GM10266 (cell line): Measurements from ENCODE around the gene EMSY.
A peak's percentile ranks its signal among the peaks of the same experiment; 100 is the strongest.

Experiments used
- DNase-seq: peaks from one replicate; pipeline ENCODE4 v3.0.0; 2012; ENCODE audit errors: extremely low spot score
- TF ChIP-seq, protein P1 (sequence below): IDR thresholded peaks from 2 replicates; pipeline ENCODE4 v1.5.1; 2012; ENCODE audit warnings: mild to moderate bottlenecking, low read depth; ENCODE audit not compliant: control insufficient read depth, insufficient read depth; ENCODE audit errors: missing control alignments

EMSY gene

DNA sequence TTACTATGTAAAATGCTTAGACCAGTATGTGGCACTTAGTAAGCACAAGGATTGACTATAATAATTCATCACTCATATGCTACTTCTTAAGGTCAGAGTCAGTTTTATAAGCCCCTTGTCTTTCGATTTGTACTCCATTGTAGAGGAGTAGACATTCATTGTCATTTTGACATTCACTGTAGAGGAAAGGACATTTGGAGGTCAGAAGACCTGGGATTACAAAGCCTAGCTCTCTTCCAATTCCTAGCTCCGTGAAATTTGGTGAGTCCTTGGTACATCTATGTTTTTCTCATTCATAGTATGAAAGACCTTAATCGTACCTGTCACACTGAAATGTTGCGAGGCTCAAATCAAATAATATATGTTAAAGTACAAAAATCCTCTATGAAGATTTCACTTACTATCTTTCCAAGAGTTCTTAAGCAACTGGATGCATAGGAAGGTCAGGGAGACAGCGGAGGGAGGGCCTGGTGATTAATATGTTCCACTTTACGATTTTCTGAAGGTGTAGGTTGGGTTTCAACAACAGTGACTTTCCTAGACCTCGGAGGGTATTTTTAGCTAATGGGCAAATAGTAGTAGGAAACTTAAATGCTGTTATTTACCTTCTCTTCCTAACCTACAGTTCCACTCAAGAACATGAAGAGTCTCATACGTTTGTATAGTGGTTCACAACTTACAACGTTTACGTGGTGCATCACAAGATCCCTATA, 1.4 kb upstream of the EMSY start:
- TF ChIP-seq, protein P1, sequence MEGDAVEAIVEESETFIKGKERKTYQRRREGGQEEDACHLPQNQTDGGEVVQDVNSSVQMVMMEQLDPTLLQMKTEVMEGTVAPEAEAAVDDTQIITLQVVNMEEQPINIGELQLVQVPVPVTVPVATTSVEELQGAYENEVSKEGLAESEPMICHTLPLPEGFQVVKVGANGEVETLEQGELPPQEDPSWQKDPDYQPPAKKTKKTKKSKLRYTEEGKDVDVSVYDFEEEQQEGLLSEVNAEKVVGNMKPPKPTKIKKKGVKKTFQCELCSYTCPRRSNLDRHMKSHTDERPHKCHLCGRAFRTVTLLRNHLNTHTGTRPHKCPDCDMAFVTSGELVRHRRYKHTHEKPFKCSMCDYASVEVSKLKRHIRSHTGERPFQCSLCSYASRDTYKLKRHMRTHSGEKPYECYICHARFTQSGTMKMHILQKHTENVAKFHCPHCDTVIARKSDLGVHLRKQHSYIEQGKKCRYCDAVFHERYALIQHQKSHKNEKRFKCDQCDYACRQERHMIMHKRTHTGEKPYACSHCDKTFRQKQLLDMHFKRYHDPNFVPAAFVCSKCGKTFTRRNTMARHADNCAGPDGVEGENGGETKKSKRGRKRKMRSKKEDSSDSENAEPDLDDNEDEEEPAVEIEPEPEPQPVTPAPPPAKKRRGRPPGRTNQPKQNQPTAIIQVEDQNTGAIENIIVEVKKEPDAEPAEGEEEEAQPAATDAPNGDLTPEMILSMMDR = no peak
- no peak for DNase-seq

DNA sequence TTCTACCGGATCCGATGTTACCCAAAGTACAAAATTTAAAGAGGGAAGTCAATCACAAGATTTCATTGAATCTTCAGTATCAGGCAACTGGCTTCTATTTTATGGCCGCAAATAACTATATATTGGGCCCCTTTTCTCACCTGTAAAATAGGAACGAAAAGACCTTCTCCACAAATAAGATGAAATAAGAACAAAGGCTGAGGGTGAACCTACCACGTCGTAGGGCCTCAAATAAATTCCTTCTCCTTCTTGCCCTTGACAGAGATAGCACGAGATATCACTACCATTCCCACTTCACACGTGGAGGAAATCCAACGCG, 794 bp upstream of the EMSY start:
- DNase-seq = no peak
- TF ChIP-seq, protein P1 = no peak

DNA sequence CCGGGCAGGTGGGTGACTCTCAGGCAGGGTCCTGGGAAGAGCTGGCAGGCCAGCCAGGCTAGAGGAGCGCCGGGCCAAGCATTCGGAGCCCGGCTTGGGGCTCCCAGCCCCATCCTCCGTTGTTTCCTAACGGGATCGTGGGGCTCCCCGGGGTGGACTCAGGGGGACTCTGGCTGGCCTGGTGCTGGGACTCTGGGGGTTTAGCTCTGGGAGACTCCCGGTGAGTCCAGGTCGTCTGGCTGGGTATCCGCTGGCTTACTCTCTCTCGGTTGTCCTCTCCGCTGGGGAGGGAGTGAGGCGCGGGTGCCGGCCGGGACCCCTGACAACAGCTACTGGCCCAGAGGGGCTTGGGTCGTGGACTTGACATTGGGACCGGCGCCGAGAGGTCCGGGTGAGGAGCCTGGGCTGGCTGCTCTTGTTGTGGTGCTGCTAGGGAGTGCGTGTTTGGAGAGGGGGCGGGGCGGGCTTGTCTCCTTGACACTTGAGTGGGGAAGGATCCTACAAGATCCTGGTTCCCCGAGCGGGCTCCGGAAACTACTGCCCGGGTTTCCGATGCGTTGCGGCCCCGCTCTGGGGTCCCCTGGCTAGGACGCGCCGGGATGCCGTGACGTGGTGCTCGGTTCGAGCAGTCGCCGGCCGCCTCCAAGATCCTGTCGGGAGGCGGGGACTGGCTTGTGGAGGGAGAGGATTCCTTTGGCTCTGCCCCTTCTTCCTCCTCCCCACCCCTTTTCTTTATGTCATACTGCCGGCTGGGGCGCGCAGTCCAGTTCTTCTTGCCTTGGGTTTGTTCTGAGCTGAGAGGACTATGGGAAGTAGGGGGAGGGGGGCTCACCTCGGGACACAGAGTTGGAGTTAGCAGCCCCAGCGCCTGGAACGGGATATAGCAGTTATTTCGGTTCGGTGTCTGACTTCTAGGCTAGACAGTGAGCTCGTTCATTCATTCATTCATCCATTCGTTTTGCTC, 585 bp downstream of the EMSY start:
- peak; percentile 48 for DNase-seq
- TF ChIP-seq, protein P1 = no peak

DNA sequence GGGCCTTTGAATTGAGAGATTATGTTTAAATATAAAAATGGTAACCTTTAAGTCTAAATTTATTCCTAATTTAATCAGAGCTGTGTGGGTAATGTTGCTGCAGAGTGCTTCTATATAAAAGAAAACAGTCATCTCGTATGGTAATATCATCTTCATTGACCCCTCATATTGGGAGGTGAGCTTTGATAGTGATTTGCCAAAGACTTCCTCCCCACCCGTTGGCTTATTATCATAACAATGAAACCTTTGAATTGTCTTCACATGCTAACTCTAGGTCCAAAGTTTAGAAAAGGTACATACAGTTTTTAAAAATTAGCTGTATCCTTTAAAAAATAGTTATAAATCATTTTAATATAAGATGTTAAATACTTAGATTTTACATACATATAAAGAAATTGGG, 3.7 kb downstream of the EMSY start:
- DNase-seq = no peak
- TF ChIP-seq, protein P1 = no peak

DNA sequence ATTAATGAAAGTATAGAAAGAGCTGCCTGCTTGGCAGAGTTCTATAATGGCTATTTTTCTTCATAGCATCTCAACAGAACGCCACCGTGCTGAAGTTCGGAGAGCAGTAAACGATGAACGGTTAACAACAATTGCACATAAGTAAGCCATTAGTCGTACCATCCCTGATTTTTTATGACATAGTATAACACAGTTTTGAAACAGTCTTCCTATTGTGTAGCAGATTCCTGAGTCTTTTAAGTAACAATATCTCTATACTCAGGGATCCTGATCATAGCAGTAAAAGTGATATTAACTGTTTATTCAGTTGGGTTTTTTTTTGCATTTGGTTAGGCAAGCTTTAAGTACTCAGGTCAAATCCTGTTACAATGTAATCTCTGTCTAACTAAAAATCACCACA, 8.4 kb downstream of the EMSY start:
- no peak for DNase-seq
- TF ChIP-seq, protein P1 = no peak

DNA sequence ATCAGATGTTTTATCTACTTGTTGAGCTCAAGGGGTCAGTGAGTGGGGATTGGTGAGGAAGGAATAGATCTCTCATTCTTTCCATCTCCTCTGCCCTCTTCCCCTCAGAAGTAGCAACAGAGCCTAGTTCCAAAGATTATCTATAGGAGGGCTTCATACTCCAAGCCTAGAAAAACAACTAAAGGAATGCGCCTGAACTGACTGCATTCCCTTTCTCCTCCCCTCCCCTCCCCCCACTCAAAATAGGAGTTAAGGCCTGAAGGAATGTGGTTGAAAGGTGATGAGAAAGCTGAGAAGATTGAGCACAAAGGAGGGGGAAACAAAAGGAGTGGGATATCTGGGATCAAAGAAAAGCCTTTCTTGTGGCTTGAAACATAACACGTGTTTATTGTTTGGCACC, 10.5 kb downstream of the EMSY start:
- TF ChIP-seq, protein P1 = no peak
- no peak for DNase-seq

DNA sequence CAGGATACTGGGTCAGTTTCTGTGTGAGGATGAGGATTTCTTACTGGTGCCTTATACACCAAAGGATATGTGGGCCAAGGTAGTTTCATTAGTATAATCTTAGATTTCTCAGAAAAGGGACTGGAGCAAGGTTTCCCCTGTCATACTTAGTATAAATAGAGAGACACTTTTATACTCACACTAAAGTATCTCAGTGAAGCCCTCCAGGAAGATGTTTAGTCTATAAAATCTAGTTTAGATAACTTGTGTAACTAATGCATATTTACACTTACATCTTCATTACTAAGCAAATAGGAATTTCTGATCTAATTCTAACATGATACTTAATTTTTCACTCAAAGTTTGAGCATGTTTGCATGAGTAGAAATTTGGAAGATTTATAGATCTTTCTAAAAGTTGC, 11.1 kb downstream of the EMSY start:
- no peak for DNase-seq
- TF ChIP-seq, protein P1 = no peak
